Calu3 (cell line): ENCODE measurements around the gene CCDC198. TPM values are rescaled to one million over a fixed set of nuclear protein-coding genes. Genes with fewer than 3 reads are reported as not detected.

ENCODE experiments used
- BruUV-seq: library from RNA; stranded (reverse); fragments of 400-500 nt; replicated peaks from 2 replicates; lab custom pipeline; 2021; lab: Mats Ljungman, UMichigan
- CTCF ChIA-PET: fragments of 300-600 bp; sonication (Branson Sonifier 250); formaldehyde crosslinking; loops from one replicate; lab custom pipeline; 2022; ENCODE audit warnings: antibody characterized with exemption; lab: Charles Lee
- DNase-seq: peaks from one replicate; pipeline ENCODE4 v3.0.0; 2022
- H3K27ac Mint-ChIP-seq: one replicate; pipeline ENCODE4 v1.8.0; 2022; ENCODE audit warnings: mixed read lengths; ENCODE audit not compliant: unreplicated experiment
- H3K27me3 Mint-ChIP-seq: one replicate; pipeline ENCODE4 v1.8.0; 2022; ENCODE audit warnings: mixed read lengths; ENCODE audit not compliant: unreplicated experiment
- H3K36me3 Mint-ChIP-seq: one replicate; pipeline ENCODE4 v1.8.0; 2022; ENCODE audit warnings: mild to moderate bottlenecking, moderate library complexity, mixed read lengths; ENCODE audit not compliant: insufficient read depth, unreplicated experiment
- H3K4me1 Mint-ChIP-seq: one replicate; pipeline ENCODE4 v1.8.0; 2022; ENCODE audit warnings: mild to moderate bottlenecking, low read depth, mixed read lengths; ENCODE audit not compliant: unreplicated experiment
- H3K4me3 Mint-ChIP-seq: one replicate; pipeline ENCODE4 v1.8.0; 2022; ENCODE audit warnings: mild to moderate bottlenecking, low read depth, moderate library complexity, mixed read lengths; ENCODE audit not compliant: unreplicated experiment
- H3K9me3 Mint-ChIP-seq: one replicate; pipeline ENCODE4 v1.8.0; 2022; ENCODE audit warnings: low read depth, mixed read lengths; ENCODE audit not compliant: unreplicated experiment
- intact Hi-C: fragments of 100-400 bp; cut with micrococcal nuclease; formaldehyde crosslinking; loops from one replicate; pipeline ENCODE4 v1.10.0; 2022; ENCODE audit not compliant: unreplicated experiment
- total RNA-seq: library from RNA; stranded (reverse); gene quantifications from 2 replicates; pipeline ENCODE4 v1.2.3, GENCODE V29; 2022
- TF ChIP-seq, protein P1 (sequence below): fragments of 200-600 bp; IDR thresholded peaks from one replicate; pipeline ENCODE4 v1.8.0; 2022; ENCODE audit warnings: antibody characterized with exemption; ENCODE audit not compliant: unreplicated experiment

CCDC198 gene
- total RNA-seq, 1 experiment from 2014 or later, result 58.7 TPM

DNA sequence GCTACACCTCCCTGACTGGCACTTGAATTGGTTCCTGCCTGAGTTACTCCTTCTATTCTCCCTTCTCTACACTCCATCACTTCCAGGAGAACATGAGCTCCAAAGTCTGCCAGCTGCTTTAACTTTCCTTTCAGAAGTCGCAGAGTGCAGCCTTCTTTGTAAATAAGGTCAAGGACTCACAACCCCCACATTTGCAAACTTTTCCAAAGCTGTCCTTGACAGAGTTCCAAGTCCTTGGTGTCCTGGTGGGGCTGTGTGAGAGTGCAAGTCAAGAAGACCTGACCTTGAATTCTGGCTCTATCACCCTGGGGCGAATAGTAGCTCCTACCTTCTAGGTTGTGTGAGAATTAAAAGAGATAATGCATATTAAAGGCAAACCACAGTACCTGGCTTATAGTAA is 15.6 kb downstream of the CCDC198 start:
- Mint-ChIP-seq H3K27me3 (no peaks in the 10 kb centered on the region), H3K36me3 (peaks cover 10% of the 10 kb centered on the region), H3K4me1 (no peaks in the 10 kb centered on the region), H3K4me3 (no peak overlapping the region), H3K9me3 (no peaks in the 10 kb centered on the region), H3K27ac (no peak overlapping the region)
- BruUV-seq, result no TSS peak
- intact Hi-C loops, result no loop called here
- DNase-seq, result no peak
- CTCF ChIA-PET, result no interaction called here
- TF ChIP-seq, protein P1, sequence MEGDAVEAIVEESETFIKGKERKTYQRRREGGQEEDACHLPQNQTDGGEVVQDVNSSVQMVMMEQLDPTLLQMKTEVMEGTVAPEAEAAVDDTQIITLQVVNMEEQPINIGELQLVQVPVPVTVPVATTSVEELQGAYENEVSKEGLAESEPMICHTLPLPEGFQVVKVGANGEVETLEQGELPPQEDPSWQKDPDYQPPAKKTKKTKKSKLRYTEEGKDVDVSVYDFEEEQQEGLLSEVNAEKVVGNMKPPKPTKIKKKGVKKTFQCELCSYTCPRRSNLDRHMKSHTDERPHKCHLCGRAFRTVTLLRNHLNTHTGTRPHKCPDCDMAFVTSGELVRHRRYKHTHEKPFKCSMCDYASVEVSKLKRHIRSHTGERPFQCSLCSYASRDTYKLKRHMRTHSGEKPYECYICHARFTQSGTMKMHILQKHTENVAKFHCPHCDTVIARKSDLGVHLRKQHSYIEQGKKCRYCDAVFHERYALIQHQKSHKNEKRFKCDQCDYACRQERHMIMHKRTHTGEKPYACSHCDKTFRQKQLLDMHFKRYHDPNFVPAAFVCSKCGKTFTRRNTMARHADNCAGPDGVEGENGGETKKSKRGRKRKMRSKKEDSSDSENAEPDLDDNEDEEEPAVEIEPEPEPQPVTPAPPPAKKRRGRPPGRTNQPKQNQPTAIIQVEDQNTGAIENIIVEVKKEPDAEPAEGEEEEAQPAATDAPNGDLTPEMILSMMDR, result no peak

DNA sequence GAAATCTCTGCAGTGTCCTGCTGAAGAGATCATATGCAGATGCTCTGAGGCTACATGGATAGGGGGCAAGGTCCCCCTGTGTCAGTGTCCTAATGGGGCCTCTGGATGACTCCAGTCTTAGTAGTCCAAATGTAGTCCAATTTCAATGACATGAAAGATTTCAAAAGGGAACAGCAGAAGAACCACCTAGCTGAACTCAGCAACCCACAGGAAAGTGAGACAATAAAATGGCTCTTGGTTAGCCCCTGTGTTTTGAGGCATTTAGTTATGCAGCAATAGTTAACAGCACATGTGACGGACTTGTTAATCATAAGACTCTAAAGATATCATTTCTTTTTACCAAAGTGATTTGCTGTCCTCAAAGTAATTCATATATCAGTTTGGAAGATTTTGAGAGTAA is 22.7 kb downstream of the CCDC198 start:
- no TSS peak for BruUV-seq
- CTCF ChIA-PET, result no interaction called here
- Mint-ChIP-seq H3K27ac (no peak overlapping the region), H3K4me1 (no peaks in the 10 kb centered on the region), H3K36me3 (peaks cover 11% of the 10 kb centered on the region), H3K27me3 (no peaks in the 10 kb centered on the region), H3K4me3 (no peak overlapping the region), H3K9me3 (no peaks in the 10 kb centered on the region)
- DNase-seq, result no peak
- intact Hi-C loops, result no loop called here
- TF ChIP-seq, protein P1, result no peak

DNA sequence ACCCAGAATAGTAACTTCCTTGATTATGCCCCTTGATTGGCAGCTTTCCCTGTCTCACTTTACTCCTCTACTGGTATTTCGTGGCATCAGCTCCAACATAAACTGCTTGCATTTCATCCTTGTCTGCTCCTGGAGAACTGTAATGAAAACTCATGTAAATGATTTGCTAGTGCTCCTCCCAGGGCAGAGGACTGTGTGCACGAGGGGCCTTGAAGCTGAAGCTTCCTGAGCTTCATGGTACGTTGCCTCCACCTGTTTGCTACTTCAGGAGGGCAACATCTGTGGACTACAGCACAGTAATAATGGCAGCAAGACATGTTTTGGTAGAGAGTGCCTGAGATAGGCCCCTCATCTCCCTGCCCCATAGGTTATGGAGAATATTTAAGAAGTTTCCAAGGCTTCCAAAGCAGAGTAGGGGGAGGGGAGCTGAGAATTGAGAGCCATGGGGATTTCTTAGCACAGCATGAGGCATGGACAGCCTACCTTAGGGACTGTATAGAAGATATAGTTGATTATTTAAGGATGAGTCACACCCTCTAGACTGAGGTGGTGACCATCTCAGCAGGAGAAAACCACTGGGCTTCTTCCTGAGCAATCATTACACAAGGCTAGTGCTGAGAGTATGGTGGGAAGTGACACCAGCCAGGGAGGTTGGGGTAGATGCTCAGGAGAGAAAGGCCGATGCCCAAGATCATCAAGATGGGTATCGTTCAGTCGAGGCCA is 29.5 kb downstream of the CCDC198 start:
- intact Hi-C loops, result no loop called here
- no peak overlapping the region for H3K4me3 Mint-ChIP-seq
- no peaks in the 10 kb centered on the region for H3K9me3 Mint-ChIP-seq
- no peak overlapping the region for H3K27ac Mint-ChIP-seq
- TF ChIP-seq, protein P1, result no peak
- DNase-seq, result no peak
- BruUV-seq, result no TSS peak
- H3K27me3 Mint-ChIP-seq, result no peaks in the 10 kb centered on the region
- CTCF ChIA-PET, result no interaction called here
- peaks cover 31% of the 10 kb centered on the region for H3K4me1 Mint-ChIP-seq
- peaks cover 6% of the 10 kb centered on the region for H3K36me3 Mint-ChIP-seq

DNA sequence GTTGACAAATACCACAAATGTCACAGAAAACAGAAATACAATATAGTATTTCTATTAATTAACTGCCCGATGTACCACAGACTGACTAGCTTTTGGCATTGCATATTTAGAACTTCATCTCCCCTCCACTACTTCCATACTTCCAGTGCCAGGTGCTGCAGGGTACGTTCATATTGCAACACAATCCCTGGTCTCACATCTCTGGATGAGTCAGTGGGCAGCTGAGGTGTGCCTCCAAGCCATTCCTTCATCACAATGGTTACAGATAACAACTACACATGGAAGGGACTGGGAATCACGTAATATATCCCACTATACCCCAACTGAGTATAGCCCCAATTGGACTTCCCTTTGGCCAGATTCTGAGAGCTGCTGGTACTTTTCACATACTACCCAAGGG is 31.1 kb downstream of the CCDC198 start:
- CTCF ChIA-PET, result interaction anchor here (1.0 kb wide), 1 partner anchor 29 kb away, joined by 3 read pairs; no protein-coding TSS in a partner anchor
- Mint-ChIP-seq H3K36me3 (peaks cover 6% of the 10 kb centered on the region), H3K4me3 (no peak overlapping the region), H3K9me3 (no peaks in the 10 kb centered on the region), H3K4me1 (peaks cover 31% of the 10 kb centered on the region), H3K27me3 (no peaks in the 10 kb centered on the region), H3K27ac (peak overlapping the region; percentile 52)
- intact Hi-C loops, result no loop called here
- no TSS peak for BruUV-seq
- peak; percentile 3 for DNase-seq
- TF ChIP-seq, protein P1, result no peak
